PC-3 (cell line): Measurements from ENCODE around the gene TIMMDC1. TPM values are rescaled to one million over a fixed set of nuclear protein-coding genes. Genes with fewer than 3 reads are reported as not detected.
A peak's percentile ranks its signal among the peaks of the same experiment; 100 is the strongest.

ENCODE experiments used
- ATAC-seq: fragments of 200-7000 bp; cut with Tn5 transposase; 2 replicates; pipeline ENCODE4 v1.9.1; 2020; ENCODE audit warnings: mild to moderate bottlenecking, moderate library complexity
- BruUV-seq: library from RNA; stranded (reverse); fragments of 400-500 nt; replicated peaks from 2 replicates; lab custom pipeline; 2021; lab: Mats Ljungman, UMichigan
- CTCF ChIA-PET: fragments of 300-600 bp; sonication (Branson Sonifier 250); formaldehyde crosslinking; loops from one replicate; lab custom pipeline; 2022; ENCODE audit warnings: antibody characterized with exemption; lab: Charles Lee
- POLR2A ChIA-PET: fragments of 300-600 bp; sonication (Branson Sonifier 250); formaldehyde crosslinking; loops from one replicate; lab custom pipeline; 2022; ENCODE audit warnings: antibody characterized with exemption; ENCODE audit not compliant: unreplicated experiment; lab: Charles Lee
- DNase-seq: peaks from one replicate; pipeline ENCODE4 v3.0.0-alpha.2; 2015
- H2AFZ ChIP-seq: fragments of 300-600 bp; sonication (generic); 2 replicates; pipeline ENCODE4 v1.6.0; 2016; ENCODE audit warnings: antibody characterized with exemption, low read length
- H3F3A ChIP-seq: fragments of 300-600 bp; sonication (generic); one replicate; pipeline ENCODE4 v1.6.0; 2017; ENCODE audit warnings: antibody characterized with exemption, low read length, control low read depth, mild to moderate bottlenecking; ENCODE audit not compliant: unreplicated experiment
- H3K27ac ChIP-seq: fragments of 300-600 bp; sonication (generic); 2 replicates; pipeline ENCODE4 v1.5.1; 2016; ENCODE audit warnings: mild to moderate bottlenecking, low read length
- H3K27me3 ChIP-seq: fragments of 300-600 bp; sonication (generic); 2 replicates; pipeline ENCODE4 v1.6.1; 2016; ENCODE audit warnings: low read length, mixed read lengths
- H3K36me3 ChIP-seq: fragments of 300-600 bp; sonication (generic); 2 replicates; pipeline ENCODE4 v1.6.1; 2016; ENCODE audit warnings: low read depth, mixed run types, low read length, mixed read lengths
- H3K4me1 ChIP-seq: fragments of 300-600 bp; sonication (generic); 2 replicates; pipeline ENCODE4 v1.5.1; 2016; ENCODE audit warnings: low read length; ENCODE audit not compliant: insufficient read depth
- H3K4me2 ChIP-seq: fragments of 300-600 bp; sonication (generic); 2 replicates; pipeline ENCODE4 v1.6.0; 2016; ENCODE audit warnings: low read length
- H3K4me3 ChIP-seq: fragments of 300-600 bp; sonication (generic); 2 replicates; pipeline ENCODE4 v1.5.1; 2016; ENCODE audit warnings: mild to moderate bottlenecking, low read length, mixed read lengths
- H3K79me2 ChIP-seq: fragments of 300-600 bp; sonication (generic); 2 replicates; pipeline ENCODE4 v1.6.1; 2017; ENCODE audit warnings: low read length, mixed read lengths
- H3K9ac ChIP-seq: fragments of 300-600 bp; sonication (generic); 2 replicates; pipeline ENCODE4 v1.6.0; 2016; ENCODE audit warnings: mild to moderate bottlenecking, low read length
- H3K9me2 ChIP-seq: fragments of 300-600 bp; sonication (generic); replicated peaks from 2 replicates; pipeline ENCODE4 v1.6.1; 2016; ENCODE audit warnings: mixed run types, low read length, mixed read lengths
- H3K9me3 ChIP-seq: fragments of 300-600 bp; sonication (generic); 2 replicates; pipeline ENCODE4 v1.6.1; 2016; ENCODE audit warnings: low read length, mixed read lengths
- H4K20me1 ChIP-seq: fragments of 300-600 bp; sonication (generic); 2 replicates; pipeline ENCODE4 v1.6.1; 2016; ENCODE audit warnings: low read length, mixed read lengths
- EZH2 ChIP-seq: fragments of 300-600 bp; sonication (generic); IDR thresholded peaks from one replicate; pipeline ENCODE4 v1.6.1; 2017; ENCODE audit warnings: antibody characterized with exemption, mild to moderate bottlenecking, low read length; ENCODE audit not compliant: unreplicated experiment
- EZH2phosphoT487 ChIP-seq: fragments of 300-600 bp; sonication (generic); IDR thresholded peaks from 2 replicates; pipeline ENCODE4 v1.6.1; 2018; ENCODE audit warnings: mild to moderate bottlenecking, antibody characterized with exemption, low read length, borderline replicate concordance
- intact Hi-C: fragments of 100-400 bp; cut with micrococcal nuclease; formaldehyde crosslinking; loops from 2 replicates; pipeline ENCODE4 v1.9.0; 2023
- total RNA-seq: library from RNA; depleted of rRNA; stranded (reverse); fragments of >200 nt; gene quantifications from 2 replicates; pipeline ENCODE4 v1.2.3, GENCODE V29; 2014
- TF ChIP-seq, protein P1 (sequence below): fragments of 300-600 bp; sonication (generic); conservative IDR thresholded peaks from 2 replicates; pipeline ENCODE4 v1.5.1; 2017; ENCODE audit warnings: antibody characterized with exemption, low read depth, mild to moderate bottlenecking, low read length

Gene TIMMDC1
- total RNA-seq, 1 experiment from 2014 or later, result 142 TPM

- BruUV-seq, result TSS peak; percentile 94
- peak within 1 kb of the TSS; percentile 85 for H3K4me2 ChIP-seq
- ATAC-seq (peak; percentile 95), DNase-seq (peak; percentile 99)
- no peaks in the 10 kb centered on the region for H3K9me2 ChIP-seq
- H3K79me2 ChIP-seq, result peaks cover 45% of the 10 kb centered on the region
- peak within 1 kb of the TSS; percentile 79 for H2AFZ ChIP-seq
- peaks cover 28% of the 10 kb centered on the region for H3K36me3 ChIP-seq
- H3K27me3 ChIP-seq, result no peaks in the 10 kb centered on the region
- TF ChIP-seq EZH2phosphoT487 (no peak), EZH2 (no peak)
- TF ChIP-seq, protein P1, sequence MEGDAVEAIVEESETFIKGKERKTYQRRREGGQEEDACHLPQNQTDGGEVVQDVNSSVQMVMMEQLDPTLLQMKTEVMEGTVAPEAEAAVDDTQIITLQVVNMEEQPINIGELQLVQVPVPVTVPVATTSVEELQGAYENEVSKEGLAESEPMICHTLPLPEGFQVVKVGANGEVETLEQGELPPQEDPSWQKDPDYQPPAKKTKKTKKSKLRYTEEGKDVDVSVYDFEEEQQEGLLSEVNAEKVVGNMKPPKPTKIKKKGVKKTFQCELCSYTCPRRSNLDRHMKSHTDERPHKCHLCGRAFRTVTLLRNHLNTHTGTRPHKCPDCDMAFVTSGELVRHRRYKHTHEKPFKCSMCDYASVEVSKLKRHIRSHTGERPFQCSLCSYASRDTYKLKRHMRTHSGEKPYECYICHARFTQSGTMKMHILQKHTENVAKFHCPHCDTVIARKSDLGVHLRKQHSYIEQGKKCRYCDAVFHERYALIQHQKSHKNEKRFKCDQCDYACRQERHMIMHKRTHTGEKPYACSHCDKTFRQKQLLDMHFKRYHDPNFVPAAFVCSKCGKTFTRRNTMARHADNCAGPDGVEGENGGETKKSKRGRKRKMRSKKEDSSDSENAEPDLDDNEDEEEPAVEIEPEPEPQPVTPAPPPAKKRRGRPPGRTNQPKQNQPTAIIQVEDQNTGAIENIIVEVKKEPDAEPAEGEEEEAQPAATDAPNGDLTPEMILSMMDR, result no peak
- peaks cover 27% of the 10 kb centered on the region for H3K4me1 ChIP-seq
- H3K9me3 ChIP-seq, result no peaks in the 10 kb centered on the region
- intact Hi-C loops, result loop anchor here (1.0 kb wide), 1 partner anchor 35 kb away; the partner anchor contains the start of gene TIMMDC1
- peak within 1 kb of the TSS; percentile 84 for H3K4me3 ChIP-seq
- H3K27ac ChIP-seq, result peak within 1 kb of the TSS; percentile 36
- ChIA-PET POLR2A (interaction anchor here (0.5 to 1.2 kb wide), 11 partner anchors 16 to 986 kb away, joined by 3 to 7 read pairs (median 3); partner anchors contain the start of genes ARHGAP31 and TIMMDC1), CTCF (interaction anchor here (0.6 kb wide), 1 partner anchor 14 kb away, joined by 3 read pairs; no protein-coding TSS in a partner anchor)
- no peaks in the 10 kb centered on the region for H4K20me1 ChIP-seq
- H3F3A ChIP-seq, result no peaks in the 10 kb centered on the region
- H3K9ac ChIP-seq, result peak within 1 kb of the TSS; percentile 90
These were observed 34.9 kb upstream of the TIMMDC1 start, which contains the start of gene TMEM39A for GRCh38 chr3:119463171-119464169. Gene TMEM39A (minus strand): TSS chr3:119463615. CDS start chr3:119462074, 1,541 bp downstream.

DNA sequence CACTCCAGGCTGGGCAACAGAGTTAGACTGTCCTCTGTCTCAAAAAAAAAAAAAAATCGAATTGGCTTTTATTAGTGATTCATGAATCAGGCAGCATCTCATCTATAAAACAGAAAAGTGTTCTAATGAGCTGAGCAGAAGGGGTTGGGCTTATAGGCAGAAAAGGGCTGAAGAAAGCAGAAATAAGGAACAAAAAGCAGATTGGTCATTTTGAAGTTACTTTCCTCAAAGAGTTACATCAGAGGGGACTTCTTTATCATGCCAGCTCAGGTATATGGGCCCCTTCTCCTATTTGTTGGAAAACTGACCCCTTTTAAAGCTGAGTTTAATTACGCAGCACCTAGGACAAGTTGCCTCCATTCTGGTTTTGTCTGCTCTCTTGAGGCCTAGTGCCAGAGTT is 30.3 kb upstream of the TIMMDC1 start:
- Histone ChIP-seq H3K4me1 (peaks cover 23% of the 10 kb centered on the region), H2AFZ (peak overlapping the region; percentile 99), H3K79me2 (peaks cover 23% of the 10 kb centered on the region), H3K4me2 (peak overlapping the region; percentile 89), H3K27me3 (no peaks in the 10 kb centered on the region), H3K36me3 (peaks cover 3% of the 10 kb centered on the region), H3F3A (no peaks in the 10 kb centered on the region), H3K27ac (no peak overlapping the region), H4K20me1 (no peaks in the 10 kb centered on the region), H3K9me3 (no peaks in the 10 kb centered on the region), H3K9me2 (no peaks in the 10 kb centered on the region), H3K4me3 (peak overlapping the region; percentile 85; the same call in 1 of the 2 replicates), H3K9ac (peak overlapping the region; percentile 91; the same call in 1 of the 2 replicates)
- no peak for ATAC-seq
- BruUV-seq, result no TSS peak
- CTCF ChIA-PET, result no interaction called here
- intact Hi-C loops, result no loop called here
- POLR2A ChIA-PET, result no interaction called here
- TF ChIP-seq EZH2, result no peak
- TF ChIP-seq, protein P1, result no peak
- TF ChIP-seq EZH2phosphoT487, result no peak
- DNase-seq, result no peak
